Activated CD4-positive, alpha-beta T cell treated with anti-CD3 and anti-CD28 coated beads, Interleukin-2, amount 50 U/mL, for 4 hours (primary cell): Measurements from ENCODE around the gene HBG2.
"Not testable (repeated sequence)": the region's sequence is repeated elsewhere in the genome, so short reads cannot be mapped to it uniquely, and the experiment has no call there.

Experiments
- DNase-seq, 2 experiments: peaks; one replicate each; pipeline ENCODE4 v3.0.0-alpha.2; 2020

HBG2 gene

DNA sequence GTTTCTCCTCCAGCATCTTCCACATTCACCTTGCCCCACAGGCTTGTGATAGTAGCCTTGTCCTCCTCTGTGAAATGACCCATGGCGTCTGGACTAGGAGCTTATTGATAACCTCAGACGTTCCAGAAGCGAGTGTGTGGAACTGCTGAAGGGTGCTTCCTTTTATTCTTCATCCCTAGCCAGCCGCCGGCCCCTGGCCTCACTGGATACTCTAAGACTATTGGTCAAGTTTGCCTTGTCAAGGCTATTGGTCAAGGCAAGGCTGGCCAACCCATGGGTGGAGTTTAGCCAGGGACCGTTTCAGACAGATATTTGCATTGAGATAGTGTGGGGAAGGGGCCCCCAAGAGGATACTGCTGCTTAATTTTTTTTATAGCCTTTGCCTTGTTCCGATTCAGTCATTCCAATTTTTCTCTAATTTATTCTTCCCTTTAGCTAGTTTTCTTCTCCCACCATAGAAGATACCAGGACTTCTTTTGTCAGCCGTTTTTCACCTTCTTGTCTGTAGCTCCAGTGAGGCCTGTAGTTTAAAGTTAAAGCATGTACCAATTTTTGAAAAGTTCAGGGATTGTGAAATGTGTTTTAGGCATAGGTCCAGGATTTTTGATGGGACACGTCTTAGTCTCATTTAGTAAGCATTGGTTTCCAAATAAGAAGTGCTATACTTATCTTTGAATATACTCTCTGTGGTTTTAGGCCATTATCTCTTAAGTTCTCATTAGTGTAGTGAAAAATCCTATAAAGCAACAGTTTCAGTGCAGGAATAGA lies at the start of gene HBG2:
Gene HBG2, minus strand, starts transcription at position 136 of the 768 bp plus-strand sequence. Its CDS starts 53 bp downstream, at position 83.
- DNase-seq, result not testable (repeated sequence)

DNA sequence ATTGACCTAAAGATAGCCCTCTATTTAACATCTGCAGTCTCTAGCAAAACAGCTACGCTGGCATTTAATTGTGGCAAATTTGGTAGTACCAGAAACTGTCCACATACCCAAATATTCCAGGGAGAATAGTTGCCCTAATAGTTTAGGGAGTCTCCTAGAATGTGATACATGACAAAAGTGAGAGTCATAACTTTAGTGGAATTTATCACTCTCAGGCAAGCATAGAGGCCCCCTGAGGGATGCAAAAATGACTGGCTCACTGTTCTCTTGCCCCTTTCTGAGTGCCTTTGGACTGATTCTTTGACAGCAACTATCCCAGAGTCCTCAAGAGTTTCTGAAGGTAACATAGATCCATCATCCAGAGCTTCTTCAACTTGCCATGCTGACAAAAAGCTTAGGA lies 49.5 kb upstream of the HBG2 start:
- DNase-seq, result no peak

DNA sequence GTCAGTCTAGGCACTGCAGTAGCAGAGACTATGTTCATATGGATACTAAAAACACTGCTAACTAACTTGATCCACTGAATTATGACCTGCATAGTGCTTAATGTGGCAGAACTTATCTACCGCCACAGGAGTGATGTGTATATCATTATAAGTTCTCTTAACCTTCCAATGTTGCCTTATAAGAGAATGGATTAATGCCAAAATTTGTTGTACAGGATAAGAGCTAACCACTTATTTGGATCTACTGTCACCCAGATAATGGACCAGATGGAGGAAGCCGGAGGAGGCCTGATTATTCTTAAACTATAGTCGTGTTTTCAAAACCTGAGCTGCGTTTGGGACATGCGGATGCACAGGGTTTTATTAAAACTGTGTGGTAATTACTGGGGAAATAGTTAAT lies 49.0 kb upstream of the HBG2 start:
- no peak for DNase-seq

DNA sequence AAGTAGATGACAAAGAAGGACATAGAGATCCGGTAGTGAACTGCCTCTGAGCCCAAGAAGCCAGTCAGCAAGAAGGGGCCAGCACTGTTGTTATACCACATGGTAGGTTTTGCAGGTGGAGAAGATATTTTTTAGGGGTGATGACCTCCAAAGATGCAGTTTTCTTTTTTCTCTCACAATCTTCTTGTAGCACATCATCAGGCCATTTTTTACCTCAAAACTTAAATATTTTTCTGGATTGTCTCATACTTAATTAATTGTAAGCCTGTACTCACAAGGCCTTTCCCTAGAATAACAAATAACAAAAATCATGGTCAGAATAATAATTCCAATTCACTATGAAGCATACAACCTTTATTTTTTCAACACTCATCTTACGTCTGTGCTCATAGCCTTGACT lies 47.3 kb upstream of the HBG2 start, which contains the start of gene OR51B4:
Gene OR51B4, minus strand, starts transcription at position 101 of the 400 bp plus-strand sequence. Its CDS starts 0 bp downstream, at position 101.
- no peak for DNase-seq

DNA sequence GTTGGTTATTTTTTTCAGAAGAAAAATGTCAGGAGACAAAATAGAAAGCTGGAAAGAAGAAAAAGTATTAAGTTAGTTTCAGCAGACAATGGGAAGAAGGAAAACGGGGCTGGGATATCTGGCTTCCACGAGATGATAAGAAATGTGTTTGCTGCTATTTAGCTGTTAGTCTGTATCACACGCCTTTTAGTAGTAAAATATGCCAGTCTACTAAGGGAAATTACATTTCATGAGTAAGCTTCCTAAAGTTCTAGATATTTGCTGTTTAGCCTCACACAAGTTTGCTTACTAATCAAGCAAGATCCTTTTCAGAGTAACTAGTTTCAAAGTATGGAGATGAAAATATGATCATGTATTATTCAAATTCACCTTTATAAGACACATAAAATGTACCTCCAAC lies 45.7 kb upstream of the HBG2 start:
- no peak for DNase-seq

DNA sequence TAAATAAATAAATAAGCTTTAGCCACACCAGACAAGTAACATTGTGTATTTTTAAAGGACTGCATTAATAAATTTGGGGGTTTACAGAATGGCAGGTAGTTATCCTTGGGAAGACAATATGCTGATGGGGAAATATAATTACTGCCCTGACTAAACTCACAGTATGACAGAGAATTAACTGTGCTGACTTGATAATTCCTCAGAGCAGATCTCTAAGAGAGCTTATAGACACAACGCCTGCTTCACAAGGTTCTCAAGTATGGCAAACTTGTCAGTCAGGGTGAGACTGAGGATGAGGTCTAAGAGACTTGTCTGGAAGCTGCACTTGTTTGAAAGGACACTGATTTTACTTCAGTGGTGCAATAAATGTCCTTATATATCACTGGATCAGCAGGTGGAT lies 43.9 kb upstream of the HBG2 start:
- DNase-seq, result no peak

DNA sequence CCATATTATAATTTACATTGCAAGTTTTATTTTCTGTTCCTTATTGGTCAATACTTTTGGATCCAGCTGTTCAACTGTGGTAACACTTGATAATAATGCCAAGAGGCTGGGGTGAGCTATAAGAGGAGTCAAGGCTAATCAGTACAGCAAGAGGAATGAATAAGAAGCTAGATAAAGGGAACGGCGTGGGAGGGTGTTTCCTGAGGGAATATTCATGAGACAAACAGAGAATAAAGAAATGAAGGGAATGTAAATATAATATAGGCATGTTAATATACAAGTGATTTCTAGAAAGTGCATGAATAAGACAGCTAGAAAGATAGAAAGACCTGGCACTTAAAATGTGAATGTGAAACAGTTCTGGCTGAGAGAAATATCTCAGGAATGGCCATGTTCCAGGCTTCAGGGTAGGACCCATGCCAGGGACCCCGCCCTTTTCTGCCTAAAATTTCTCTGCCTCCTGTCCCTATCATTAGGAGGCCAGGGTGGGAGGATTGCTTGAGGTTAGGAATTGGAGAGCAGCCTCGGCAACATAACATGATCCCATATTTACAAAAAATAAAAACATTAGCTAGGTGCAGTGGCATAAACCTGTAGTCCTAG lies 43.2 kb upstream of the HBG2 start:
- DNase-seq, result no peak

DNA sequence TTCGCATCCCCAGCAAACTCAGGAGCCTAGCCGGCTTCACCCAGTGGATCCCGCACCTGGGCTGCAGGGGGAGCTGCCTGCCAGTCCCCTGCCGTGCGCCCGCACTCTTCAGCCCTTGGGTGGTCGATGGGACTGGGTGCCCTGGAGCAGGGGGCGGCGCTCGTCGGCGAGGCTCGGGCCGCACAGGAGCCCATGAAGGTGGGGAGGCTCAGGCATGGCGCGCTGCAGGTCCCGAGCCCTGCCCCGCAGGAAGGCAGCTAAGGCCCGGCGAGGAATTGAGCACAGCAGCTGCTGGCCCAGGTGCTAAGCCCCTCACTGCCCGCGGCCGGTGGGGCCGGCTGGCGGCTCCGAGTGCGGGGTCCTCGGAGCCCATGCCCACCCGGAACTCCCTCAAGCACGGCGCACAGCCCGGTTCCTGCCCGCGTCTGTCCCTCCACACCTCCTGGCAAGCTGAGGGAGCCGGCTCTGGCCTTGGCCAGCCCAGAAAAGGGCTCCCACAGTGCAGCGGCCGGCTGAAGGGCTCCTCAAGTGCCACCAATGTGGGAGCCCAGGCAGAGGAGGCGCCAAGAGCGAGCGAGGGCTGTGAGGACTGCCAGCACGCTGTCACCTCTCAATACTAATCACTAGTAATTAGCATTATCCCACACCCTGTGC lies 39.9 kb upstream of the HBG2 start:
- not testable (repeated sequence) for DNase-seq

DNA sequence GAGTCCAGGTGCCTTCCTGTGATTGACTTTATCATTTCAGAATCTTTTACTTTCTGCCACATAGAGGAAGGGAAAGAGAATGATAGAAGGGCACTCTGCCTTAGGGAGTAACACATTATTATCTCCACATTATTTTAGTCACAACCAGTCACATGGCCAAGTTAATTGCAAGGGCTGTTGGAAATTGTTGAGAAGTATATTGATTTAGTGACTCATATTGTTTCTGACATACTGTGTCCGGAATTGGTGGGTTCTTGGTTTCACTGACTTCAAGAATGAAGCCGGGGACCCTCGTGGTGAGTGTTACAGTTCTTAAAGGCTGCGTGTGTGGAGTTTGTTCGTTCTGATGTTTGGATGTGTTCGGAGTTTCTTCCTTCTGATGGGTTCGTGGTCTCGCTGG lies 38.4 kb upstream of the HBG2 start:
- no peak for DNase-seq

DNA sequence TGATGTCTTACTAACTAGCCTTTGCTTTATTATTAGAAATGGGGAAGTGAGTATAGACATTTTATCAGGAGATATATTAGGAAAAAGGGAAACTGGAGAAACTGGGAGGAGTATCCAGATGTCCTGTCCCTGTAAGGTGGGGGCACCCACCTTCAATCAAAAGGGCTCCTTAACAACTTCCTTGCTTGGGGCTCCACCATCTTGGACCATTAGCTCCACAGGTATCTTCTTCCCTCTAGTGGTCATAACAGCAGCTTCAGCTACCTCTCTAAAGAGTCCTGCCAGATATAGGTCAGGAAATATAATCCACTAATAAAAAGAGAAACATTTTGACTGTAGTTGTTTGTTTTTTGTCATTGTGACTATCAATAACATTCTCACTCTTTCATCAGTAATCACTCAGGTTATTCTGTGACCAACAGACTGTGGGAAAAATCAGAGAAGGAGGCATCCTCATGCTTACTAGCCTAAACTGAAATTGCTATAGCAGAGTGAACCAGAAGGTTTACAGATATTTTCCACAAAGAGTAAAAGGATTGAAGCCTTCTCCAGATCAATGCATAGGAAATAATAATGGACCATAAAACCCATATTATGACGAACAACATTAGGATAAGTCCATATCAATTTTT lies 36.7 kb upstream of the HBG2 start:
- DNase-seq, result no peak

DNA sequence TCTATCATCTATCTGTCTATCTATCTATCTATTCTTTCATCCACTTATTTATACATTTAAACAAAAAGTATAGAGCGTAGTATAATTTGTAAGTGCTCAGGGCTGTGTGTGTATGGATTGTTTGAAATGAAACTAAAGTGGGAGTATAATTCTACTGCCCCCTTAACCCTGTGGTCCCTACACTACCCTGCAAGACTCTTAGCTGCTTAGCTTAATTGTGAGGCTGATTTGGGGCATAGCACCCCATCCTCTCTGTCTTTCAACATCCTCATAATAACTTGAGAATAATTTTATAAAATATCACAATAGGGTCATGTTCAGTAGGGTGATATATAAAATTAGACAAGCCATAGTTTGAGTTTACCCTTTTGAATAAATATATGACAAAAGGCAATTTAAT lies 35.5 kb upstream of the HBG2 start:
- DNase-seq, result no peak

DNA sequence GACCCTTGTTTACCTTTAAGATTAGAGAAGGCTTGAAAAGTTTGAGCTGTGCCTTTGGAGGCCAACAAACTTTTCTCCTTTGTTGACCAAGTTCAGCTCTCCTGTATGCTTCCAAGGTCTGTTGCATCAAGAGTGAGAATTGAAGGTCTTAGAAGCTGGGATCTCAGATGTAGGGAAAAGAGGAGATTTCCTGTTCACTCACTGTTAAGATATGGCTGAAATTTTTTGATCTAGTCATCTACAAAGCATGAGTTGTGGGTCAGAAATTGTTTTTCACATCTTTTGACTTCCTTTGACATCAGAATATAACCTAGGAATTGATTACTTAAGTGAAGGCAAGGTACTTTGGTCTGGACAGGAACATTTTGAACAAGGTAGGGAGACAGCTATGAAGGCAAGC lies 35.1 kb upstream of the HBG2 start:
- no peak for DNase-seq

DNA sequence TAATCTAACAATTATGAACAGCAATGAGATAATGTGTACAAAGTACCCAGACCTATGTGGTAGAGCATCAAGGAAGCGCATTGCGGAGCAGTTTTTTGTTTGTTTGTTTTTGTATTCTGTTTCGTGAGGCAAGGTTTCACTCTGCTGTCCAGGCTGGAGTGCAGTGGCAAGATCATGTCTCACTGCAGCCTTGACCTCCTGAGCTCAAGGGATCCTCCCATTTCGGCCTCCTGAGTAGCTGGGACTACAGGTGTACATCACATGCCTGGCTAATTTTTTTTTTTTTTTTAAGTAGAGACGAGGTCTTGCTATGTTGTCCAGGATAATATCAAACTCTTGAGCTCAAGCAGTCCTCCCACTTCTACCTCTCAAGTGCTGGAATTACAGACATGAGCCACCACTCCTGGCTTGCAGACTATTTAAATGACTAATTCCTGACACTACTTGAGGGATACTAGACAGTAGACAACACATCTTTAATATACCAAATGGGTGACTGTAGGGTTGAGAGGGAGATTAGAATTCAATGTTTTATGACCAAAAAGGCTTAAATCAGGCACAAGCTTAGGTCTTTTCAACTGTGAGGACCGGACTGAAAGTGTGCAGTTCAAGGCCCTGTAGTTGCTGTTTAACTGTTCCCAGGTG lies 34.4 kb upstream of the HBG2 start:
- no peak for DNase-seq

DNA sequence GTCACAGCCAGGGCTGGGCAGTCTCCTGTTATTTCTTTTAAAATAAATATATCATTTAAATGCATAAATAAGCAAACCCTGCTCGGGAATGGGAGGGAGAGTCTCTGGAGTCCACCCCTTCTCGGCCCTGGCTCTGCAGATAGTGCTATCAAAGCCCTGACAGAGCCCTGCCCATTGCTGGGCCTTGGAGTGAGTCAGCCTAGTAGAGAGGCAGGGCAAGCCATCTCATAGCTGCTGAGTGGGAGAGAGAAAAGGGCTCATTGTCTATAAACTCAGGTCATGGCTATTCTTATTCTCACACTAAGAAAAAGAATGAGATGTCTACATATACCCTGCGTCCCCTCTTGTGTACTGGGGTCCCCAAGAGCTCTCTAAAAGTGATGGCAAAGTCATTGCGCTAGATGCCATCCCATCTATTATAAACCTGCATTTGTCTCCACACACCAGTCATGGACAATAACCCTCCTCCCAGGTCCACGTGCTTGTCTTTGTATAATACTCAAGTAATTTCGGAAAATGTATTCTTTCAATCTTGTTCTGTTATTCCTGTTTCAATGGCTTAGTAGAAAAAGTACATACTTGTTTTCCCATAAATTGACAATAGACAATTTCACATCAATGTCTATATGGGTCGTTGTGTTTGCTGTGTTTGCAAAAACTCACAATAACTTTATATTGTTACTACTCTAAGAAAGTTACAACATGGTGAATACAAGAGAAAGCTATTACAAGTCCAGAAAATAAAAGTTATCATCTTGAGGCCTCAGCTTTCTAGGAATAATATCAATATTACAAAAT lies 33.7 kb upstream of the HBG2 start:
- DNase-seq, result no peak

DNA sequence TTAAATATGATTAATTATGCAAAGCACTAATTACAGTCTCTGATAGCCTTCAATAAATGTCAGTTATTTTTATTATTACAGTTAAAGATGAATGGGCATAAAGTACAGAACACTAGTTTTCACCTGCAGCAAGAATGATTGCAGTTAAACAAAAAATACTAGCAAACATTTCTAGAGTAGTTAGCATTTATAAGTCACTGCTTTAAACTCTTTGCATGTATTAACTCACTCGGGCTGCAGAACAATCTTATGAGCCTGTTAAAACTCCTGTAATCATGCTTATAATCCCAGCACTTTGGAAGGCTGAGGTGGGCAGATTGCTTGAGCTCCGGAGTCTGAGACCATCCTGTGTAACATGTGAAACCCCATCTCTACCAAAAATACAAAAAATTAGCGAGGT lies 32.3 kb upstream of the HBG2 start:
- no peak for DNase-seq

DNA sequence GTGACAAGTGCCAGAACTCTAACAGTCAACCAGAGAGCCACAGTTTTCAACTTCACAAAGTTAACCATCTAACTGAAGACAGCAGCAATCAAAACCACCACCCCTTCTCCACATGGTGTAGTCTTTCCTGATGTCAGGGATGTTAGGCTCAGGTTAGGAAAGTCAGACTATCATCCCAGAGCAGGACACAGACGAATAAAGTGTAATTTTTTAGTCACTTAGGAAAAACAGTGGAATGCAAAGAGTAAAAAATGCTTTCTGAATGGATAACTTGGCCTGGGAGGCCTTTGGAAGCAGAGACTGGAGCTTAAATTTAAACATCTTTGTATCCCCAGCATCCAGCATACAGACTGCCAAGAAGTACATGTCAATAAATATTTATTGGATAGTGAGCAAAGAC lies 31.8 kb upstream of the HBG2 start:
- DNase-seq, result no peak

DNA sequence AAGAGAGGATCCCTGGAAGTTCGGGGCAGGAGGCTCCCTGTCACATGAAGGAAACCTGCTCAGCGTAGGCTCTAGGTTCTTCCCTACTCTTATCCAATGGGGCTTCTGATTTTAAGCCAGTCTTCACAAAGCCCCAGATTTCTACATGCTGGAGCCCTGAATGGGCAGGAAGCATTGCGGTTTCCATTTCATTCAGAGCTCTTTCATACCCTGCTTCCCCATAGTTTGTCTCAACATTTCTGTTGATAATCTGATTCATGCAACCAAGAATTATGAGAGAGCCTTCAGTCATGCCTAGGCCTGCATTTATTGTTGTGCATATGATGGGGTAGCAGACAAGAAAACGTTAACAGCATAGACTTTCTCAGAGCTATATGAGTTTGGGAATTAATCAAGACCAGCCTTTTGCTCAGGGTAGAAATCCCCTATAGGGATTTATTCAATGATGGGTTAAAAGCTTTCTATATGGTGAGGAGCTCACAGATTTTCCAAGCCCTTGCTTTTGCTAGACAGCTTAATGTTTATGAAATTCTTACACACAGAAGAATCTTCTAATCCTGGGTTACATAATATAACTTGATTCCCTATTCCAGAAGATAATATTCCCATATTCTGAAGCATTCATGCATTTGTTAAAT lies 31.2 kb upstream of the HBG2 start:
- DNase-seq, result no peak

DNA sequence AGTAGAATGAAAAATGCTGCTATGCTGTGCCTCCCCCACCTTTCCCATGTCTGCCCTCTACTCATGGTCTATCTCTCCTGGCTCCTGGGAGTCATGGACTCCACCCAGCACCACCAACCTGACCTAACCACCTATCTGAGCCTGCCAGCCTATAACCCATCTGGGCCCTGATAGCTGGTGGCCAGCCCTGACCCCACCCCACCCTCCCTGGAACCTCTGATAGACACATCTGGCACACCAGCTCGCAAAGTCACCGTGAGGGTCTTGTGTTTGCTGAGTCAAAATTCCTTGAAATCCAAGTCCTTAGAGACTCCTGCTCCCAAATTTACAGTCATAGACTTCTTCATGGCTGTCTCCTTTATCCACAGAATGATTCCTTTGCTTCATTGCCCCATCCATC lies 30.1 kb upstream of the HBG2 start:
- DNase-seq, result no peak

DNA sequence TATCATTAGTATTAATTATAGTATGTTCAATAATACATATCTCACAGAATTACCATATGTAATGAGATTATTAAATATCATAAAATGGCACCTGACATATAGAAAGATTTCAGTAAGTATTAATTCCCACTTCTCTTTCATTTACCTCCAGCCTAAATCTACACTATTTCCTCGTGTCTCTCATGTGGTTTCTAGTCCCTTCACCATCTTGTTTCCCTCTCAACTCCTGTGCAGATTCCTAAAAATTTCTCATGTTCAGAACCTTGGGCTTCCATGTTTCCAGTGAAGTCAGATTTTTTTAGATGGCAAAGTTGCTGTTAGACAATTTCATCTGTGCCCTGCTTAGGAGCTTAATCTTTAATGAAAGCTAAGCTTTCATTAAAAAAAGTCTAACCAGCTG lies 29.3 kb upstream of the HBG2 start:
- DNase-seq, result no peak

DNA sequence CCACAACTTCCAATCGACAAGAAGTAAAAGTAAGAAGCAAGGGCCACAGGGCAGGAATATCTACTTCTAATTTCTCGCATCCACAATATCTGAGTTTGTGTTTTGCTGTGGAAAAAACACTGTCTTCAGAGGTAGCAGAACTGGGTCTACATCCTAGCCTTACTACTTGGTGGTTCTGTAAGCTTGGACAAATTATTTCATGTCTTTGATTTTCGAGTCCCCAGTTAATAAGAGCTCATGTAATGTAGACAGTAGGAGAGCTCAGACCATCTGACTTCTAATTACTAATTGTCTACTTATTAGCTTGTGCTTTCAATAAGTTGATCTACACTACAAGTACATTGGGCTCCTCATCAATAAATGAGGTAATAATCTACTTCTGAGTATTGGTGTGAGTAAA lies 28.5 kb upstream of the HBG2 start:
- no peak for DNase-seq

DNA sequence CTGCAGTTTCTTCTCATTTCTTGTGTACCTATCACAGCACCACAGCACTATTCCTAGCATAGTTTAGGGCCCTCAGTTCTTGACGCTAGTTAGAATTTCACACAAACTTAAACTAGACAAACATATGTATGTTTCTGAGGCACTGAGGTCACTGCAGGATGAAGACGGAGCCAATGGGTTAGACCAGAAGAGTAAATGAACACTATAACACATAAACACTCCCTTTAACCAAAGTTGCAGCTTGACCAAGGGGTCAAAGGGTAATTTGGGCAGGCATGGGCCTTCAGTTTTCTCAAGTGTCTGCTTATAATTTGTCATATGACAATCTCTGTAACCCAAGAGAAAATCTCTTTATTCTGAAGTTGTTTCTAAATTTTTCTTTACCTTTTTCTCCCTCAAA lies 28.0 kb upstream of the HBG2 start:
- DNase-seq, result no peak

DNA sequence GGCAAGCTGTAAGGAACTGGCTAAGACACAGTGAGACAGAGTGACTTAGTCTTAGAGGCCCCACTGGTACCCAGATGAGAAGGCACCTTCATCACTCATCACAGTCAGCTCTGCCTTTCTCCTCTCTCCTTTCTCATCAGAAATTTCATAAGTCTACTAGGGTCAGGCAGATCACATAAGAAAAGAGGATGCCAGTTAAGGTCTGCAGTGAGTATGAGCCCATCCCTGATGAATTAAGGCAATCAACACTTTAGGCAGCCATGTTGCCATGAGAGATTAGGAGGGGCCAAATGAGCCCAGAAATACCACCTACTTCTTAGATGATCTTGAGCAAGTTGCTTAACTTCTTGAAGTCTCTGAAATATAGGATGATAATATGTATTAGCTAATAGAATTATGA lies 27.0 kb upstream of the HBG2 start:
- DNase-seq, result no peak
